Upper lobe of left lung (tissue), 6 donors: ENCODE measurements around the gene RELCH. TPM values are rescaled to one million over a fixed set of nuclear protein-coding genes. Genes with fewer than 3 reads are reported as not detected.

Source experiments
- ATAC-seq, 2 donors: fragments of 200-7000 bp; cut with Tn5 transposase; one replicate each; pipeline ENCODE4 v1.9.1; 2022; ENCODE audit warnings: mild to moderate bottlenecking in 2 of 2, moderate library complexity in 2 of 2; ENCODE audit not compliant: low FRiP score in 2 of 2
- DNase-seq, 2 donors: peaks; one replicate each; pipeline ENCODE4 v3.0.0-alpha.2; 2019 to 2020
- H3K27ac ChIP-seq, 4 donors: fragments of 200-600 bp; sonication (generic); one replicate each; pipeline ENCODE4 v1.5.1; 2016 to 2019
- H3K27me3 ChIP-seq, 4 donors: fragments of 200-600 bp; sonication (generic); one replicate each; pipeline ENCODE4 v1.5.1; 2017 to 2019
- H3K36me3 ChIP-seq, 4 donors: fragments of 200-600 bp; sonication (generic); one replicate each; pipeline ENCODE4 v1.5.1; 2016 to 2019
- H3K4me1 ChIP-seq, 4 donors: fragments of 200-600 bp; sonication (generic); one replicate each; pipeline ENCODE4 v1.5.1; 2018 to 2019
- H3K4me3 ChIP-seq, 4 donors: fragments of 200-600 bp; sonication (generic); one replicate each; pipeline ENCODE4 v1.5.1; 2017 to 2019; ENCODE audit warnings: mild to moderate bottlenecking in 2 of 4, moderate library complexity in 1 of 4
- H3K9me3 ChIP-seq, 4 donors: fragments of 200-600 bp; sonication (generic); one replicate each; pipeline ENCODE4 v1.5.1; 2018 to 2019
- CTCF ChIP-seq, 6 experiments: fragments of 450-650 bp in 4 of 6; fragments of 200-600 bp in 2 of 6; sonication (generic) in 2 of 6; IDR thresholded peaks; one replicate each; pipeline ENCODE4 v1.5.1; 2016 to 2019; ENCODE audit warnings: antibody characterized with exemption in 6 of 6
- EP300 ChIP-seq, 4 donors: sonication (generic); formaldehyde crosslinking; IDR thresholded peaks; one replicate each; pipeline ENCODE4 v1.5.1; 2017; ENCODE audit warnings: antibody characterized with exemption in 4 of 4, control low read depth in 2 of 4
- POLR2A ChIP-seq, 4 donors: fragments of 450-650 bp; IDR thresholded peaks; one replicate each; pipeline ENCODE4 v1.5.1; 2016 to 2017; ENCODE audit warnings: antibody characterized with exemption in 4 of 4, mild to moderate bottlenecking in 2 of 4
- POLR2AphosphoS5 ChIP-seq, 2 donors: sonication (generic); formaldehyde crosslinking; IDR thresholded peaks; one replicate each; pipeline ENCODE4 v1.5.1; 2017; ENCODE audit warnings: antibody characterized with exemption in 2 of 2
- WGBS, 2 donors: methylation state at CpG; one replicate each; pipeline ENCODE4 v1.1.5; 2017 to 2018; 5-methylcytosine and 5-hydroxymethylcytosine counted together
- small RNA-seq, 4 donors: library from RNA; depleted of rRNA; stranded (forward); fragments of <200 nt; gene quantifications; one replicate each; pipeline ENCODE3, GENCODE V24; 2016
- total RNA-seq, 6 donors: library from RNA; depleted of rRNA in 4 of 6; stranded (reverse); fragments of >200 nt in 4 of 6; gene quantifications; one replicate each; pipeline versions ENCODE4 v1.1.0 to v1.2.1, GENCODE V29; 2016 to 2021
- donor health status: DM: no; HTN: no; CAD: no; lungs with moderate emphysema.
- donor health status: DM: no; HTN: yes; CAD: no; lungs with severe emphysema.

RELCH gene
- total RNA-seq, 6 donors from 2014 or later: 27.8 to 66.7 (median 35.8) TPM

GRCh38 chr18:62347089-62347506 is 160.0 kb downstream of the RELCH start:
- Histone ChIP-seq H3K27ac (no peak overlapping the region), H3K4me3 (no peak overlapping the region), H3K27me3 (no peaks in the 10 kb centered on the region), H3K36me3 (no peaks in the 10 kb centered on the region), H3K4me1 (no peaks in the 10 kb centered on the region), H3K9me3 (no peaks in the 10 kb centered on the region)
- 53 to 57% methylated on average over 6 of the region's 6 CpGs for WGBS, 2 donors
- DNase-seq (no peak), ATAC-seq (no peak)
- TF ChIP-seq CTCF (IDR thresholded peaks at IDR 0.05) (no peak), POLR2A (IDR thresholded peaks at IDR 0.05) (no peak), EP300 (IDR thresholded peaks at IDR 0.05) (no peak), POLR2AphosphoS5 (IDR thresholded peaks at IDR 0.05) (no peak)

- 79 to 92% methylated on average over 4 of the region's 4 CpGs for WGBS, 2 donors
- no peaks in the 10 kb centered on the region for H3K4me1 ChIP-seq
- no peaks in the 10 kb centered on the region for H3K27me3 ChIP-seq
- no peak overlapping the region for H3K4me3 ChIP-seq
- ATAC-seq (no peak), DNase-seq (no peak)
- H3K36me3 ChIP-seq: no peaks in the 10 kb centered on the region
- no peaks in the 10 kb centered on the region for H3K9me3 ChIP-seq
- TF ChIP-seq CTCF (IDR thresholded peaks at IDR 0.05) (no peak), POLR2AphosphoS5 (IDR thresholded peaks at IDR 0.05) (no peak), POLR2A (IDR thresholded peaks at IDR 0.05) (no peak), EP300 (IDR thresholded peaks at IDR 0.05) (no peak)
- H3K27ac ChIP-seq: no peak overlapping the region
Measured at GRCh38 chr18:62348474-62348873, 161.4 kb downstream of the RELCH start.

GRCh38 chr18:62353170-62353569 is 166.1 kb downstream of the RELCH start:
- Histone ChIP-seq H3K9me3 (no peaks in the 10 kb centered on the region), H3K4me1 (no peaks in the 10 kb centered on the region), H3K4me3 (no peak overlapping the region), H3K27me3 (no peaks in the 10 kb centered on the region), H3K27ac (no peak overlapping the region), H3K36me3 (no peaks in the 10 kb centered on the region)
- ATAC-seq (no peak), DNase-seq (no peak)
- 62 to 86% methylated on average over 7 of the region's 7 CpGs for WGBS, 2 donors
- TF ChIP-seq CTCF (IDR thresholded peaks at IDR 0.05): no peak
- no peak for TF ChIP-seq POLR2A (IDR thresholded peaks at IDR 0.05)
- no peak for TF ChIP-seq EP300 (IDR thresholded peaks at IDR 0.05)
- TF ChIP-seq POLR2AphosphoS5 (IDR thresholded peaks at IDR 0.05): no peak

DNA sequence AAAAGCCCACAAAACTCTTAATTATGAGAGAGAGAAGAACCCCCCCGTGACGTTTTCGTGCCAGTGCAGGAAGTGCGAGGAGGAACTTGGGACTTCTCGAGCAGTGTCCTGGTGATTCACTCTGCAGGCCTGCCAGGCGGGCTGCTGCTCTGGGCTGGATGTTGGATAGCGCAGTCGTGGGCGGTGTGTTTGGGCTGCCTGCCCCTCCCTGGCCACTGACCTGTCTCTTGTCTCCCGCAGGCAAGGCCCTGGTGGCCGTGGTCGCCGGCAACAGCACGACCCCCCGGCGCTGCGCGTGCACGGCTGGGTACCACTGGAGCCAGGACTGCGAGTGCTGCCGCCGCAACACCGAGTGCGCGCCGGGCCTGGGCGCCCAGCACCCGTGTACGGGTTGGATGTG is 167.1 kb downstream of the RELCH start:
- DNase-seq: peak in 1 of 2 donors; percentile 84
- no peak overlapping the region for H3K4me3 ChIP-seq
- TF ChIP-seq POLR2AphosphoS5 (IDR thresholded peaks at IDR 0.05): no peak
- TF ChIP-seq POLR2A (IDR thresholded peaks at IDR 0.05): no peak
- no peak for TF ChIP-seq CTCF (IDR thresholded peaks at IDR 0.05)
- no peak for TF ChIP-seq EP300 (IDR thresholded peaks at IDR 0.05)
- ATAC-seq: no peak
- no peaks in the 10 kb centered on the region for H3K36me3 ChIP-seq
- H3K27me3 ChIP-seq: no peaks in the 10 kb centered on the region
- no peak overlapping the region for H3K27ac ChIP-seq
- no peaks in the 10 kb centered on the region for H3K4me1 ChIP-seq
- 90 to 92% methylated on average over 20 to 29 of the region's 29 CpGs for WGBS, 2 donors
- no peaks in the 10 kb centered on the region for H3K9me3 ChIP-seq

GRCh38 chr18:62357079-62357719 is 170.1 kb downstream of the RELCH start:
- no peak overlapping the region for H3K27ac ChIP-seq
- H3K27me3 ChIP-seq: no peaks in the 10 kb centered on the region
- no peaks in the 10 kb centered on the region for H3K36me3 ChIP-seq
- H3K4me3 ChIP-seq: no peak overlapping the region
- H3K4me1 ChIP-seq: no peaks in the 10 kb centered on the region
- WGBS, 2 donors: 77 to 82% methylated on average over 5 of the region's 5 CpGs
- ATAC-seq: no peak
- H3K9me3 ChIP-seq: no peaks in the 10 kb centered on the region
- no peak for TF ChIP-seq POLR2AphosphoS5 (IDR thresholded peaks at IDR 0.05)
- TF ChIP-seq EP300 (IDR thresholded peaks at IDR 0.05): no peak
- DNase-seq: no peak

Small RNA genes lying within 50 kb of the gene (small RNA-seq; reads per million reads assigned to genes)
- gene RF00019: 0 reads per million in 4 donors

Other genes with a start within 250 kb of the RELCH start
- 10 to 100 TPM; 16.9 to 36.2 (median 21.7) TPM for gene PIGN, start 199 bp upstream of the RELCH start, total RNA-seq
- 1 to 10 TPM; 1.7 to 5.9 (median 4.4) TPM for gene TNFRSF11A, start 138.1 kb downstream of the RELCH start, total RNA-seq